Measurements from ENCODE around the gene REM1. TPM values are rescaled to one million over a fixed set of nuclear protein-coding genes. Genes with fewer than 3 reads are reported as not detected.
A peak's percentile ranks its signal among the peaks of the same experiment; 100 is the strongest.
"Not testable (repeated sequence)": the region's sequence is repeated elsewhere in the genome, so short reads cannot be mapped to it uniquely, and the experiment has no call there.

Gene REM1
- total and polyA plus RNA-seq, 2 of the 13 experiments (the other 11 are each of a cell fraction or from before 2014, with no cell fraction given) = not detected

DNA sequence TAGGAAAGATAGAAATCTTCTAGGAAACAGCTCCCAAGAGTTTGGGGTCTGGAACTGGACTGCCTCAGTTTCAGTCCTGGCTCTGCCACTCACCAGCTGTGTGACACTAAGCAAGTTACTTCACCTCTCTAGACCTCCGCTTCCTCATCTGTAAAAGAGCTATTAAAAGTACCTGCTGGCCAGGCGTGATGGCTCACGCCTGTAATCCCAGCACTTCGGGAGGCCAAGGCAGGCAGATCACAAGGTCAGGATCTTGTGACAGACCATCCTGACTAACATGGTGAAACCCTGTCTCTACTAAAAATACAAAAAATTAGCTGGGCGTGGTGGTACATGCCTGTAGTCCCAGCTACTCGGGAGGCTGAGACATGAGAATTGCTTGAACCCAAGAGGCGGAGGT is 46.2 kb downstream of the REM1 start:
- CTCF ChIA-PET (ENCODE audit: low intra/inter-chr PET ratio, low total read pairs); FAIRE-seq: not testable (repeated sequence)

DNA sequence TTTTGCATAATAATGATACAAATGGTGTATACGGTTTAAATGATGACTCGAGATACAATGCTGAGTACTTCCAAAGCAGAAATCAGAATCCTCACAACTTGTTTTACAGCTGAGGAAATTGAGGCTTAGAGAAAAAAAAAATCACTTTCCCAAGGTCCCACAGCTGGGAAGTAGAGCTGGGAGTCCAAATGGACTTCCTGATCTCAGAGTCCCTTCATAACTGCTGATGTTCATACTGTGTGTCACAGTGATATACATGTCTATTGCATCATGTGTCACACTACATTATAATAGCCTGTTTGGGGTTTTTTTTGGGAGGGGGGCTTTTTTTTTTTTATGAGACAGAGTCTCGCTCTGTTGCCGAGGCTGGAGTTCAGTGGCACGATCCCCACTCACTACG is 47.6 kb downstream of the REM1 start:
- peaks cover 47% of the 10 kb centered on the region for H4K20me1 ChIP-seq (ENCODE audit: insufficient read depth, low read length)
- H3K27ac ChIP-seq (ENCODE audit: extremely low read length, insufficient read depth, low read length) = no peak overlapping the region
- H3K4me1 ChIP-seq (ENCODE audit: insufficient read depth, low read length) = peaks cover 20% of the 10 kb centered on the region
- H3K9ac ChIP-seq (ENCODE audit: insufficient read depth, low read depth, low read length) = no peak overlapping the region
- no peak for ATAC-seq
- peaks cover 34 to 74% of the 10 kb centered on the region in 2 experiments for H3K36me3 ChIP-seq (replicated peaks in 1 of 2; ENCODE audit: control insufficient read depth in 1 of 2, insufficient read depth in 2 of 2, low read length in 2 of 2)
- FAIRE-seq = no peak
- no peaks in the 10 kb centered on the region for H3K9me3 ChIP-seq (ENCODE audit: low read length)
- no peak overlapping the region for H2AFZ ChIP-seq (ENCODE audit: low read length)
- WGBS (ENCODE audit: low lambda C conversion rate) = 98% methylated on average over 6 of the region's 6 CpGs
- H3K79me2 ChIP-seq (ENCODE audit: insufficient read depth, low read length) = peaks cover 56% of the 10 kb centered on the region
- H3K4me2 ChIP-seq (ENCODE audit: low read depth, low read length) = no peak overlapping the region
- ChIA-PET POLR2A (no interaction called here), CTCF (ENCODE audit: low intra/inter-chr PET ratio, low total read pairs) (no interaction called here)
- in situ Hi-C loops (cut with HindIII; ENCODE audit: extremely low pct_ligation_motif_present, low pct_unique_long_range_greater_than_20kb) = no loop called here
- no TSS peak for BruUV-seq (replicated peaks)
- intact Hi-C loops (cut with micrococcal nuclease; ENCODE audit: unreplicated experiment) = no loop called here
- no peaks in the 10 kb centered on the region for H3K27me3 ChIP-seq (ENCODE audit: control insufficient read depth in 1 of 2, insufficient read depth in 2 of 2, low read length in 2 of 2)
- DNase-seq (ENCODE audit: low spot score) = no peak
- H3K4me3 ChIP-seq (replicated peaks in 1 of 3; ENCODE audit: insufficient read depth in 1 of 3, low read depth in 2 of 3, low read length in 3 of 3) = no peak overlapping the region
- TF ChIP-seq ZNF260 (CRISPR knock-in tag; IDR thresholded peaks at IDR 0.05; ENCODE audit: borderline replicate concordance, low read depth) (no peak), CEBPB (IDR thresholded peaks at IDR 0.05; ENCODE audit: borderline replicate concordance, low read depth, low read length) (0 out of 2 replicates have a peak, but pooled peaks have one; percentile 51), EEA1 (CRISPR knock-in tag; IDR thresholded peaks at IDR 0.05; ENCODE audit: borderline replicate concordance) (no peak), RARA (CRISPR knock-in tag; IDR thresholded peaks at IDR 0.05) (no peak), MYNN (CRISPR knock-in tag; IDR thresholded peaks at IDR 0.05; ENCODE audit: low read depth) (no peak), ATF7 (IDR thresholded peaks at IDR 0.05) (0 out of 2 replicates have a peak, but pooled peaks have one; percentile 13), ATF7 (CRISPR knock-in tag; IDR thresholded peaks at IDR 0.05) (no peak), CEBPG (CRISPR knock-in tag; IDR thresholded peaks at IDR 0.05) (0 out of 2 replicates have a peak, but pooled peaks have one; percentile 4), ZNF768 (CRISPR knock-in tag; IDR thresholded peaks at IDR 0.05) (no peak), MED1 (CRISPR knock-in tag; IDR thresholded peaks at IDR 0.05) (no peak), NR2C2 (CRISPR knock-in tag; IDR thresholded peaks at IDR 0.05; ENCODE audit: borderline replicate concordance) (no peak), ZNF468 (CRISPR knock-in tag; IDR thresholded peaks at IDR 0.05) (no peak)

More for the DNA sequence above, 46.2 kb downstream of the REM1 start:
- 96% methylated on average over 7 of the region's 7 CpGs for WGBS (ENCODE audit: low lambda C conversion rate)
- H3K4me3 ChIP-seq (replicated peaks in 1 of 3; ENCODE audit: insufficient read depth in 1 of 3, low read depth in 2 of 3, low read length in 3 of 3); H3K9me3 ChIP-seq (ENCODE audit: low read length); in situ Hi-C loops (cut with HindIII; ENCODE audit: extremely low pct_ligation_motif_present, low pct_unique_long_range_greater_than_20kb); DNase-seq (ENCODE audit: low spot score); H2AFZ ChIP-seq (ENCODE audit: low read length); H3K4me2 ChIP-seq (ENCODE audit: low read depth, low read length); H3K9ac ChIP-seq (ENCODE audit: insufficient read depth, low read depth, low read length); BruUV-seq (replicated peaks); ATAC-seq; H3K27ac ChIP-seq (ENCODE audit: extremely low read length, insufficient read depth, low read length); H3K27me3 ChIP-seq (ENCODE audit: control insufficient read depth in 1 of 2, insufficient read depth in 2 of 2, low read length in 2 of 2); POLR2A ChIA-PET; TF ChIP-seq NONO (IDR thresholded peaks at IDR 0.05): not testable (repeated sequence)
- H3K36me3 ChIP-seq (replicated peaks in 1 of 2; ENCODE audit: control insufficient read depth in 1 of 2, insufficient read depth in 2 of 2, low read length in 2 of 2) = peaks cover 26 to 69% of the 10 kb centered on the region in 2 experiments
- intact Hi-C loops (cut with micrococcal nuclease; ENCODE audit: unreplicated experiment) = loop anchor here (1.0 kb wide), 1 partner anchor 12 kb away; no protein-coding TSS in a partner anchor
- peaks cover 70% of the 10 kb centered on the region for H3K79me2 ChIP-seq (ENCODE audit: insufficient read depth, low read length)
- peaks cover 50% of the 10 kb centered on the region for H4K20me1 ChIP-seq (ENCODE audit: insufficient read depth, low read length)
- peaks cover 34% of the 10 kb centered on the region for H3K4me1 ChIP-seq (ENCODE audit: insufficient read depth, low read length)
- TF ChIP-seq RBFOX2 (IDR thresholded peaks at IDR 0.05; ENCODE audit: low read depth, low read length) (0 out of 2 replicates have a peak, but pooled peaks have one; percentile 30), NONO (CRISPR knock-in tag; conservative IDR thresholded peaks at IDR 0.05) (0 out of 2 replicates have a peak, but pooled peaks have one; percentile 23)
- TF ChIP-seq, protein P1, sequence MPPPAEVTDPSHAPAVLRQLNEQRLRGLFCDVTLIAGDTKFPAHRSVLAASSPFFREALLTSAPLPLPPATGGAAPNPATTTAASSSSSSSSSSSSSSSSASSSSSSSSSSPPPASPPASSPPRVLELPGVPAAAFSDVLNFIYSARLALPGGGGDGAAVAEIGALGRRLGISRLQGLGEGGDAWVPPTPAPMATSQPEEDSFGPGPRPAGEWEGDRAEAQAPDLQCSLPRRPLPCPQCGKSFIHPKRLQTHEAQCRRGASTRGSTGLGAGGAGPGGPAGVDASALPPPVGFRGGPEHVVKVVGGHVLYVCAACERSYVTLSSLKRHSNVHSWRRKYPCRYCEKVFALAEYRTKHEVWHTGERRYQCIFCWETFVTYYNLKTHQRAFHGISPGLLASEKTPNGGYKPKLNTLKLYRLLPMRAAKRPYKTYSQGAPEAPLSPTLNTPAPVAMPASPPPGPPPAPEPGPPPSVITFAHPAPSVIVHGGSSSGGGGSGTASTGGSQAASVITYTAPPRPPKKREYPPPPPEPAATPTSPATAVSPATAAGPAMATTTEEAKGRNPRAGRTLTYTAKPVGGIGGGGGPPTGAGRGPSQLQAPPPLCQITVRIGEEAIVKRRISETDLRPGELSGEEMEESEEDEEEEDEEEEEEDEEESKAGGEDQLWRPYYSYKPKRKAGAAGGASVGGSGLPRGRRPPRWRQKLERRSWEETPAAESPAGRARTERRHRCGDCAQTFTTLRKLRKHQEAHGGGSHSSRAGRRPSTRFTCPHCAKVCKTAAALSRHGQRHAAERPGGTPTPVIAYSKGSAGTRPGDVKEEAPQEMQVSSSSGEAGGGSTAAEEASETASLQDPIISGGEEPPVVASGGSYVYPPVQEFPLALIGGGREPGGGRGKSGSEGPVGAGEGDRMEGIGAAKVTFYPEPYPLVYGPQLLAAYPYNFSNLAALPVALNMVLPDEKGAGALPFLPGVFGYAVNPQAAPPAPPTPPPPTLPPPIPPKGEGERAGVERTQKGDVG (CRISPR knock-in tag; IDR thresholded peaks at IDR 0.05; ENCODE audit: borderline replicate concordance) = 0 out of 2 replicates have a peak, but pooled peaks have one; percentile 1

Data from HepG2 (cell line).